Left renal pelvis (tissue), 4 donors: ENCODE data around the gene TMEM237. TPM values are rescaled to one million over a fixed set of nuclear protein-coding genes. Genes with fewer than 3 reads are reported as not detected.

Experiments
- polyA plus RNA-seq, 4 donors: library from polyadenylated mRNA; unstranded; fragments of 120-200 nt; gene quantifications; one replicate each; pipeline ENCODE4 v1.2.1, GENCODE V29; 2013; ENCODE audit not compliant: insufficient read length in 4 of 4

Gene TMEM237
- polyA plus RNA-seq, 4 donors: 43.4 to 60.0 (median 57.4) TPM

Other genes starting within 250 kb of the TMEM237 start
- 10 to 100 TPM; 39.0 to 47.0 (median 42.1) TPM for gene TRAK2, start 192.0 kb downstream of the TMEM237 start, polyA plus RNA-seq
- 10 to 100 TPM; 67.8 to 88.0 (median 82.3) TPM for gene STRADB, start 191.8 kb downstream of the TMEM237 start, polyA plus RNA-seq
- under 1 TPM; 0.14 to 0.37 (median 0.22) TPM for gene MPP4, start 55.1 kb upstream of the TMEM237 start, polyA plus RNA-seq
- gene ALS2, start 137.4 kb upstream of the TMEM237 start, polyA plus RNA-seq: 10 to 100 TPM; 18.5 to 30.5 (median 26.7) TPM
- gene CDK15, start 163.0 kb upstream of the TMEM237 start, polyA plus RNA-seq: 1 to 10 TPM; 1.0 to 3.5 (median 1.3) TPM